GM12873 (cell line): ENCODE results near the gene CNOT9.

Source experiments
- CTCF ChIP-seq: IDR thresholded peaks from 2 replicates; pipeline ENCODE4 v1.5.1; 2012; ENCODE audit warnings: low read depth, mild to moderate bottlenecking, moderate library complexity, low read length, control low read depth; ENCODE audit not compliant: insufficient read depth; ENCODE audit errors: missing control alignments

The CNOT9 gene

GRCh38 chr2:218582076-218582475, 13.4 kb downstream of the CNOT9 start:
- no peak for TF ChIP-seq CTCF

- peak; percentile 9 for TF ChIP-seq CTCF
These were observed 15.6 kb downstream of the CNOT9 start for GRCh38 chr2:218583983-218584850.

DNA sequence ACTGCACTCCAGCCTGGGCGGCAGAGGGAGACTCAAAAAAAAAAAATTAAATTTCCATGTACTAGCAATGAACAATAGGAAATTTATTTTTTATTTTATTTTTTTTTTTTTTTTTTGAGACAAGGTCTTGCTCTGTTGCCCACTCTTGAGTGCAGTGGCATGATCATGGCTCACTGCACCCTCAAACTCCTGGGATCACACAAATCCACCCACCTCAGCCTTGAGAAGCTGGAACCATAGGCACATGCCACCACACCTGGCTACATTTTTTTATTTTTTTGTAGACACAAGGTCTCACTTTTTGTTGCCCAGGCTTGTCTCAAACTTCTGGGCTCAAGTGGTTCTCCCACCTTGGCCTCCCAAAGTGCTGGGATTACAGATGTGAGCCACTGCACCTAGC, 16.9 kb downstream of the CNOT9 start:
- TF ChIP-seq CTCF, result no peak

- TF ChIP-seq CTCF, result no peak
These were observed 36.8 kb downstream of the CNOT9 start for GRCh38 chr2:218605432-218605831.

DNA sequence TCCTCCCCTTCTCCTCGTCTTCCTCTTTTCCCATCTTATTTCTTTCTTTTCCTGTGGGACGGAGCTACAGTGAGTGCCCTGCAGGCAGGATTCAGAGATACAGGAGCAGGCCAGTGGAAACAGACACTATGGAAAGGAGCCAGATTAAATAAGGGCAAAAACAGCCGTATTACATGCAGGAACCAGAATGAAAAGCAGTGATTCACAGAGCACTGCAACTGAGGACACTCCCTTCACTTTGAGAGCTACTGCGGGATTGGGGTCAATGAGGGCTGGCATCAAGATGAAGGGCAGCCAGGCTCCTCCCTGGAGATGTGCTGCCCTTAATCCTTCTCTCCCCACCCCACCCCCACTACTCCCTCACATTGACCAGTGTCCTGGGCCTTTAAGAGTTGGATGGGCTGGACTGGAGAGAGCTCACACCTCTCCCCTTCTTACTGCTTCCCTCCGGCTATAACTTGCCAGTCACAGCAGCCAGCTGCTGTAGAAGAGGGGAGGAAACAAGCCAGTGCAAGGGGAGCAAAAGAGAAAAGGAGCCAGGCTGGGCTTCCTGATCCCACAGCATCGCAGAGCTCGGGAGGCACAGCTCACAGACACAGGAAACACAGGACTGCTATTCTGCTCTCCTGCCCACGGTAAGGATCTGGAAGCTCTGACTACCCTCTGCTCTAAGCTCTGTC, 38.9 kb downstream of the CNOT9 start, which contains the start of gene PLCD4:
PLCD4 (plus strand) TSS at position 464 of the 680 bp plus-strand sequence. CDS start 7,841 bp downstream, outside the sequence.
- no peak for TF ChIP-seq CTCF

GRCh38 chr2:218615868-218616315, 47.3 kb downstream of the CNOT9 start:
- no peak for TF ChIP-seq CTCF
